ENCODE results near the gene METTL23.
"Not testable (repeated sequence)": the region's sequence is repeated elsewhere in the genome, so short reads cannot be mapped to it uniquely, and the experiment has no call there.

The METTL23 gene

DNA sequence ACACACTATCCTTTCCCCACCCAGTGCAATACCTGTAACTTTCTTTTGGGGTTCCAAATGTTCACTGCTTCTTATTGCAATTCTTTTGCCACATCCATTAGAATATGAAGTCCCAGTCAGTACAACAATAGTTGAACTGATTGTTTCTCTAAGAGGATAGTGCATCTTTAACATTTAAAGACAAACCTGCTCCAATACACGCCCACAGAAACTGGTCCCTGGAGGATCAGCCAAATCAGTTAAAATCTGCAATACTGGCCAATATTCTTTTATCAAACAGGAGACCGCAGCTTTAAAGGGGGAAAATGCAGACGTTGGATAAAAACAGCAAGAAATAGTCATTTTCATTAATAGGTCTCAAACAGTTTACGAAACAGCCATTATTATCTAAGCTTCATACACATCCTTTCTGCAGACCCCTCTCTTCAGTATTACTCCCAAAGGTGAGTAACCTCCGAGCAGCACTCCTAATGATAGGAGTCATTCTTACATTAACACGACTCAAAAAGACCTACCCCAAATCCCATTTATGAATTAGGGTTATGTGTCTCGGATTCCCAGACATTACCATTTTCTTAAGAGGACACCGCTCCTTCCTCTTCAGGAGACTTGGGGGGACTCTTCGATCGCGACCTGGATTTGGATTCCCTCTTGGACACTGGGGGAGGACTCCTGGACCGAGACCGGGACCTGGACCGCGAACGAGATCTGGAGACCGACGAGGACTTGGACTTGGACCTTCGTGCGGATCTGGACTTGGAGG lies 9.1 kb downstream of the METTL23 start:
- DNase-seq, result no peak

DNA sequence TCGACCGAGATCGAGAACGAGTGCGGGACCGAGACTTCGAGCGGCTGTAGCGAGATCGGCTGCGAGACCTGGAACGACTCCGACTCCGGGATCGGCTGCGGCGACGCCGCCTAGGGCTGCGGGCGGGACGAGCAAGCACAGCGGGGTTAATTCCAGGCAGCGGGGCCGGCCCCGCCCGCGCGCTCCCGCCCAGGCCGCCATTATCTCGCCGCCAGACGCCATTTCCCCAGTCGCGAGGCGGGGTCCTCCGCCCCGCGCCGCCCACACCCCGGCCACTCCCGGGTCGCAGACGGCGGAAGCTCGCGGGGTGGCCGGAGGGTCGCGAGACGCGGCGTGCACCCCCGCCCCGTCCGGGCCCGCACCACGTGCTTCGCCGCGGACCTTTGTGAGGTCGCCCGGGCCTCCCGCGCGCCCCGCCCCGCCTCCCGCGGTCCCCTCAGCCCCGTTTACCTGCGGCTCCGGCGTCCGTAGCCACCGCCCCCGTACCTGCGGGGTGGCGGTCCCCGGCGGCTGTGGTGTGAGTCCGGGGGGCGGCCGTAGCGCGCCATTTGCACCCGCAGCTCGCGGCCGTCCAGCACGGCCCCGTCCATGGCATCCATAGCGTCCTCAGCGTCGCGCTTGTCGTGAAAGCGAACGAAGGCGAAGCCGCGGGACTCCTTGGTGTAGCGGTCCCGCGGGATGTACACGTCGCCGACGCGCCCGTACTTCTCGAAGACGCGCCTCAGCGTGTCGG lies 9.9 kb downstream of the METTL23 start:
- no peak for DNase-seq

DNA sequence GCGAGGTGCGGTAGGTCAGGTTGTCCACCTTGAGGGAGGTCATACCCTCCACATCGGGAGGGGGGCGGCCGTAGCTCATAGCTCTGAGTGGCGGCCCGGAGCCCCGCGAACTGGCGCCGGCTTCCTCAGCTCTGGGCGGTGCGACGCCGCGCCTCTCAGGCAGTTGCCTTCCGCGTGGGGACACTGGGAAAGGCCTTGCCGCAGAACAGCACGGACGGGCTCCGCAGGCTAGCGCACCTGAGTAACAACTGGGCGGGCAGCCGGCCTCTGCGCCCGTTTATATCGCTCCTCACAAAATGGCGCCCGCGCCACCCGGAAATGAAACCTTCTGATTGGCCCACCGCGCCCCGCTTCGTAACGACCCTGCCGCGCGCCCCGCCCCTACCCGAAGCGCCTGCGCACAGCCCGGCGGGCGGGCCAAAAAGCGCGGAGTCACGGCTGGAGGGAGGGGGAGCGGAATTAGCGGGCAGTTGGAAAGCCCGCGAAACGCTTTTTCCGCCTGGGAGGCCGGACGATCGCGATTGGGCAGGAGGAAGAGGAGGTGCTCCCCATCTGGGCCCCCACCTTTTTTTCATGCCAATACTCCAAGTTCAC lies 10.5 kb downstream of the METTL23 start, which contains the start of gene SRSF2:
Gene SRSF2, minus strand, starts transcription at position 250 of the 594 bp plus-strand sequence. Its CDS starts 171 bp downstream, at position 79.
- peak; percentile 77 to 93 for DNase-seq

DNA sequence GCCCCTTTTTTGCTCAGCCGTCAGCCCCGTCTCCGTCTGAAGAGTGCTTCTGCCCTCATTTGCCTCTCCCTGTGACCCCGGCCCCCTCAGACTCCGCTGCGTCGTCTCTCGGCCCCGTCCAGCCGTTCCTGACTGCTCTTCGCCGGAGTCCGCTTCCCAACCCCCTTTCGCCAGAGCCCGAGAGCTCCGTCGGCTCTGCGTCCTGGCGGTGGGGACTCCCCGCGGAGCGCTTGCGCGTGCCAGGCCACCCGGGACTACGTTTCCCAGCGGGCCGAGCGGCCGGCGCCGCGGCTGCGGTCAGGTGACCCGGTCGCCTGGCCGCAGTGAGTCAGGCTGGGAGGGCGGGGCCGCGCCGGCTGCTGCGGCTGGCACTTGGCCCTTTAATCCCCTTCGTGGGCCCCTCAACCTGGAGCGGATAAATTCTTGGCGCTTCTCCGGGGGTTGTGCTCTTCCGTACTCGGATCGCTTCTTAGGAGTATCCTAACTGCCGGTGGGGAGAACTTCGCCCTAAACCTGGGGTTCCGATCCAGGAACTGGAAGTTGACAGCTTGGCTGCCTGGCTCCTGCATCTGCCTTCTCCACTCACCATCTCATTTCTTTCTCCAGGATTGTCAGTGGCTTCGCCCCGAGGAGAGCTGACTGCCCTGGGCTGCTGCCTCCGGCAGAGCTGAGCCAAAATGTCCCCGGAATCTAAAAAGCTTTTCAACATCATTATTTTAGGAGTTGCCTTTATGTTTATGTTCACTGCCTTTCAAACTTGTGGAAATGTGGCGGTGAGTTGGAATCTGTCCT lies 11.2 kb downstream of the METTL23 start, which contains the start of gene MFSD11:
Gene MFSD11, plus strand, starts transcription at position 444 of the 792 bp plus-strand sequence. Its CDS starts 234 bp downstream, at position 678.
- DNase-seq, result peak in 1 of 2 experiments; percentile 66

DNA sequence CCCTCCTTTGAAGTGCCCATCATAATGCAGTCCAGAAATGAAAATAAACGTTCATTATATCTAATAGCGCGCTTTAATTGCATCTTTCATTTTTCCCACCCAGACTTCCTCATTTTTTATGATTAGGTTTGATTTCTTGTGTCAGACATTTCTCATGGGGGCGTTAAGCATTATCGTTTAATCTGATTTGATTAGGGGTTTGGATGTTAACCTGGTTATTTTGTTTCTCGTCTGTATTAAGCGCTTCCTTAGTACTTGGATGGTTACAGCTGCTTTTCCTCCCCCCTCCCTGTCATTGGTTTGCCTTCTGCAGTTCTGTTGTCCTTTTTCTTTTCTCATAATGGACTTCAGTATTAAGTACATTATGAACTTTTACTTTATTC lies 11.8 kb downstream of the METTL23 start:
- DNase-seq, result no peak

DNA sequence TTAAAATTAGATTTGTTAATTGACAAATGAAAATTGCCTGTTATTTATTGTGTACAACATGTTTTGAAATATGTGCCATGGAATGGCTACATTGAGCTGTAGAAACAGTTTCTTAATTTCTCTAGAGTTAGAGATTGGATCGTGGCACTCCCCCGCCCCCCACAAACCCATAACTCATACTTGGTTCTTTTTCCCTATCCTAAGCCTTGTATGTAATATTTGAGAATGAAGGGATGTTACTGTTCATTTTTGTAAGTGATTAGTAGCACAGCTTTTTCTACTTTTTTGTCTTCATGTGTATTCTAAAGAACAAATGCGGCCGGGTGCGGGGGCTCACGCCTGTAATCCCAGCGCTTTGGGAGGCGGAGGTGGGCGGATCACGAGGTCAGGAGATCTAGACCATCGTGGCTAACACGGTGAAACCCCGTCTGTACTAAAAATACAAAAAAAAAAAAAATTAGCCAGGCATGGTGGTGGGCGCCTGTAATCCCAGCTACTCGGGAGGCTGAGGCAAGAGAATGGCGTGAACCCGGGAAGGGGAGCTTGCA lies 13.0 kb downstream of the METTL23 start:
- DNase-seq, result not testable (repeated sequence)

DNA sequence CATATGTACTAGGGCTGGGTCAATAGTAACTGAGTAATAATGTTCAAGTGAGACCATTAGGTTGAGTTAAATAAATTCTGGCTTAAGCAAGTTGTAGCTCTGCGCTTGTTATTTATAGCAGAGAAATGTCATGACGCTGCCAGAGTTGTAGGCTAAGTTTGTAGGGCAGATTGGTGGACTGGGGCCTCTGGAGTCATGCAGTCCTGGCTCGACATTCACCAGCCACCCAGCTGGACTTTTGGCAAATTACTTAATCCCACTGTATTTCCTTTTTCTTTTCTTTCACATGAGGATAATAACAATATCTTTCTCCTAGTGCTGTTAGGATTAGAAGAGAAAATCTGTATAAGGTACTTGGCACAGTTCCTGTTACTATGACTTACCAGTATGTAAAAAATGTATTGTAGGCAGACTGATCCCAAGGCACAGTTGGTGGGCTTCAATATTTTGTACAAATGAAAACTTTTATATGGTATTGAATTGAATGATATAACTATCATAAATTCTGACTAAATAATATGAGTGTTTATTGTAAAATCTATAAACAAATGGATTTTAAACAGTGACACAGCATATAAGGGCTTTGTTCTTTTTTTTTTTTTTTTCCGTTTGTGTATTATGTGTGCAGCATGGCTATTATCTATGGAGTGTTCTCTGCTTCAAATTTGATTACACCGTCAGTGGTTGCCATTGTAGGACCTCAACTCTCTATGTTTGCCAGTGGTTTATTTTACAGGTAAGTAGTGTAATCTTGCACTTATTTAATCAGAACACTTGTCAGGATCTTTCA lies 13.9 kb downstream of the METTL23 start:
- DNase-seq, result no peak

DNA sequence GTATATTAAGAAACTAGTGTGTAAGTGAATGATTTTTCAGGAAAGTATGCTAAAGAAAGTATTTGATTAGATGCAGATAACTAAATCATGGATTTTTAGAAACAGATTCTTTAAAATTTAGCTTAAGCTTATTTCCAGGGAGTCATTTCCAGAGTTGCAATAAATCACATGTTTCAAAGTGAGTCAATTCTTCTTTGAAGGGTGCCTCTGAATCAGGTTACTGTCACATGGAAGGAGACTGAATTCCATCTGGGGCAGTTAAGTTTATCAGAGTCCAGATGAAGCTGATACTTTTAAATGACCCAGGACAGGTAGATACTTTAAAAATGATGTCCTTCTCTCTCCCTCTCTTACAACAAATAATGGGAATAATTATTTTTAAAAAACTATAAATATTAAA lies 16.3 kb downstream of the METTL23 start:
- no peak for DNase-seq

DNA sequence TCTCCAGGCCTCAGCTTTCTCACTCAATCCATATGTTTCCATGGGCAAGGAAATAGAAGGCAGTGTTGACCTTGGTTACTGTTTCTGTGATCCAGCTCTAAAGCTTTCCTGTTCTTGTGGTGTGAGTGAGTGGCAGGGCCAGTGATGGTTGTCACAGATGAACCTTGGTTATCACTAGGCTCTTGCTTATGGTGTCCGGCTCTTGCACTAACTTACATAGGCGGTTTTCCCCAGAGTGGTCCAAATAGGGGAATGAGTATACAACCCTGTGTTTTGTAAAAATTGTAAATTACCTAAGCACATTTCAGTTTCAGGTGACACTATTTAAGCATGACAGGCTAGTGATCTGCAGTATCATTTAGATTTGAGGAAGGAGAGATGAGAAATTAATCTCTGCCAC lies 18.1 kb downstream of the METTL23 start:
- no peak for DNase-seq

DNA sequence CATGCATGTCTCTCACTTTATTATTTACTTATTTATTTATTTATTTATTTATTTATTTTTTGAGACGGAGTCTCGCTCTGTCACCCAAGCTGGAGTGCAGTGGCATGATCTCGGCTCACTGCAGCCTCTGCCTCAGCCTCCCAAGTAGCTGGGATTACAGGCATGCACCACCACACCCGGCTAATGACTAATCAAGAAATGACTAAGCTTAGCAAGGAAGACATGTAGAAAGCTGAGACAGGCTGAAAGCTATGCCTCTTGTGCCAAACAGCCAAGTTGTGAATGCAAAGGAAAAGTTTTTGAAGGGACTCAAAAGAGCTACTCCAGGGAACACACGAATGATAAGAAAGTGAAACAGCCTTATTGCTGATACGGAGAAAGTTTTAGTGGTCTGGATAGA lies 19.1 kb downstream of the METTL23 start:
- DNase-seq, result not testable (repeated sequence)

DNA sequence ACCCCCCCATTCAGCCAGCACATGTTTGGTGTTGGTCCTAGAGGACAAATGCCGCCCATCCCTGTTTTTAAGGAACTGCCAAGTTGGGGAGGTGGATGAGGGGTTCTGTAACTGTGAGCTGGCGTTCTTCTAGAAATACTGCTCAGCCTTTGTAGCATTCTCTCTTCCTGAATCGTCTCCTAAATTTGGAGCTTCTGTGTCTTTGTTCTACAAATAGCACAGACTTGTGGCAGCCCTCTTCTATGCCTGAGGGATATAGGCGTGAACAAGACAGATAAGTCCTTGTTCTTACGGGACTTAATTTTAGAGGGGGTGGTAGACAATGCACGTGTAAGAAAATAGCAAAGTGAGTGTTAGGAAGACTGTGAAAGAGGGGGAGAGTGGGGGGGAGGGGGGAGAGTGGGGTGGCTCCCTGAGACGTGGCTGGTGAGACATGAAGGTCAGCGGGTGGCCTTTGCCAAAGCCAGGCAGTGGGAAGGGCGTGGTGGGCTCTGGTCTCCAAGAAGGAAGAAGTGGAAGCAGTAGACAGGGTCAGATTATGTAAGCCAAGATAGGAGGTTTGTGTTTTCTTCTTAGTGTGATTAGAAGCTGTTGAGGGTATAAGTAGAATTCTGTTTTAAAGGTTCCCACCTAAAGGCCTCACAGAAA lies 21.2 kb downstream of the METTL23 start:
- no peak for DNase-seq

DNA sequence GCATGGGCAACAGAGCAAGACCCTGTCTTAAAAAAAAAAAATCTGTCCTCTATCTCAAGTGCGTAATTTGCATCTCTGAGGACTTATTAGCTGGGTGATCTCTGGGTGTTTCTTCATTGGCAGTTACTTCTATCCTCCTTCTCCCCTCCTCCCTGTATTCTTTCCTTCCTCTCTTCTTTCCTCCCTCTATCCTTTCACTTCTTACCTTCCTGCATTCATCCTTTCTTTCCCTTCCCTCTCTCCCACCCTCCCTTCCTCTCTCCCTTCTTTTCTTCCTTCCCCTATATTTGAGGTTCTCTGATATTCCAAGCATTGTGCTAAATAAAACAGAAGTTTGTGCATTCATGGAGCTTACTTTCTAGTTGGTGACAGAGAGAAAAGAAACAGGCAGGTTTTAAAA lies 22.0 kb downstream of the METTL23 start:
- no peak for DNase-seq

DNA sequence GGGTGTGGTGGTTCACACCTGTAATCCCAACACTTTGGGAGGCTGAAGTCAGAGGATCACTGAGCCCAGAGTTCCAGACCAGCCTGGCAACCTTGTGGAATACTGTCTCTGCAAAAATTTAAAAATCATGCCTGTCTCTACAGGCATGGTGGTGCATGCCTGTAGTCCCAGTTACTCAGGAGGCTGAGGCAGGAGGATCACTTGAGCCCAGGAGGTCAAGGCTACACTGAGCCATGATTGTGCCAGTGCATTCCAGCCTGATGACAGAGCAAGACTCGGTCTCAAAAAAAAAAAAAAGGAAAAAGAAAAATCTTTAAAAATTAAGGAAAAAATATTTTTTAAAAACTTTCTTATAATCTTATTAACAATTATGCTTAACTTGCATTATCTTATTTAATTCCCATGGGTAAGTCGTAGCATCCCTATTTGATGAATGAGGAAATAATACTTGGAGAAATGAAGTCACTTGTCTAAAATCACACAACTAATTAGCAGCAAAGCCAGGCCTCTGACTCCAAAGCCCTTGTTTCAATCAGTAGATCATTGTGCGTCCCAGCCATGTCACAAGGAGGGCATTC lies 24.9 kb downstream of the METTL23 start:
- no peak for DNase-seq

DNA sequence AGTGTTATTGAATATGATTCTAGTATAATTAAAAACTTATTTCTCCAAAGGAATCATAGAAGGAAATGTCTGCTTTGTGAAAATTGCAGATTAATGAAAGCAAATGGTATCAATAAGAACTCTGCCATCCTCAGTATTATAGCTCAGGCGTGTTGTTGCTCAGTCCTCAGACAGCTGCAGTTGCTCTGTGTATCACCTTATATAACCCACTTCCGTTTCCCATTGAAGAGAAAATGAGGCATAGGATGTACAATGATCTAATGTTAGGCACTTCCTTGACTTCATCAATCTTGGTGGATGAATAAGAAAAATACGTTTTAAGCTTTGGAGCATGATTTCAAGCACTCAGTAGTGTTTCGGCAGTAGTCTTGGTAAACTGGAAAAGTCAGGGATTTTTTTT lies 25.4 kb downstream of the METTL23 start:
- DNase-seq, result no peak

DNA sequence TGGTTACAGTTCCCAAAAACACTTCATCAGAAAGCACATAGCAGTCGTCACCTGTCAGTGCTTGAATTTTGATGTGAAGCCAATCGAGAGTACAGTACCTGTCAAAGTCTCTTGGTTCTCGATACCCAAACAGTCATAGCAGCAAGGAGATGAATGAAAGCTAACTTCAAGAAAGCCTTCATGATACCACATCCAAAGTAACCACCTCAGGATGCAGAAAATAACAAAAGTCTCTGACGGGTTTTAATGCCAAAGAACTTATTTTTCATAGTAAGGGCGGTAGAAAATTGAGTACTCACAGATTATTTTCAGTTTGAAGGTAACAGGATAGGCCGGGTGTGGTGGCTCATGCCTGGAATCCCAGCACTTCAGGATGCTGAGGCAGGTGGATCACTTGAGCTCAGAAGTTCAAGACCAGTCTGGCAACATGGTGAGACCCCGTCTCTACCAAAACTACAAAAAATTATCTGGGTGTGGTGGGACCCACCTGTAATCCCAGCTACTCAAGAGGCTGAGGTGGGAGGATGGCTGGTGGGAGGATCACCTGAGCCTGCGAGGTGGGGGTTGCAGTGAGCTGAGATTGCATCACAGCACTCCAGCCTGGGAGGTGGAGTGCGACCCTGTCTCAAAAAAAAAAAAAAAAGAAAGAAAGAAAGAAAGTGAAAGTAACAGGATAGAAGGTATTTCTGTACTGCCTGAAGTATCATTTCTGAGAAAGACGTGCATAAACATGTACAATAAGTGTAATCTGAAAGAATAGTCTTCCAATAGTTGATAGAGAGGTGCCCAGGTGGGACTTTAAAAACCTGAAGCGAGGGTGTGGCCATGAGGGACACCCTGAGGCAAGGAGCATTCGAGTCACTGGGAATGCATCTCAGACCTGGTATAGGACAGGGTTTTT lies 26.7 kb downstream of the METTL23 start:
- DNase-seq, result no peak

DNA sequence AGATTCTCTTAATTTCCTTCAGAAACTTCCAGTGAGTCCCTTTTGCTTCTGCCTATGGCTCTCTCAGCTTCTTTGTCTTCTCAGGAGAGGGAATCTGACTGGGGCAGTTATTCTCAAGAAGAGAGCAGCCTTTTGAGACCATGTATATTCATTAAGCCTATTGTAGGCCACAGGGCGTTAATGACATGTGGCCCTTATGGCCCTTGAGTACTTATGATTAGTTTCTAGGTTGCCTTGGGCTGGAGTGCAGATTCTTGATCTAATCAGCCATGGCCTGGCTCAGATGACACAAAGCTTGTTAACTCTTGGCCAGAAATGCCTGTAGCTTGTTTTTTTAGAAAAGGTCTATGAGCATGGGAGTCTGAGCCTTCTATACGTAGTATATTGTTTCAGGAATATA lies 28.6 kb downstream of the METTL23 start:
- no peak for DNase-seq

DNA sequence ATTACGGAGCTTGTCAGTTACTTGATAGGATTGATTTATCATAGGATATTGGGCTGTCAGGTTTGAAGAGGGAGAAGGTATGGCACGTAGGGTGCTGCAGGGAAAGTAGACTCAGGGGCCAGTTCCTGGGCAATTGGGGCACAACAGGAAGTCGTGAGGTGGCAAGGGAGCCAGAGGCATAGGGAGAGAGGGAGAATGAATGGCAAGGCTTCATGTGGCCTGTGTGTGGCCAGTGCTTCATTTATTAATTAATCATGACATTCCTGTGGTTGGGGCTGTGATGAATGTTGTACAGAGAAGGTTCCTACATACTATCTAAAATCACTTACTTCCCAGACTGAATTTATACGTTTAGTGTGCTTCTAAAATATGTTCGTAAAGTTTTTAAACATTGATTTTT lies 30.6 kb downstream of the METTL23 start:
- DNase-seq, result no peak

DNA sequence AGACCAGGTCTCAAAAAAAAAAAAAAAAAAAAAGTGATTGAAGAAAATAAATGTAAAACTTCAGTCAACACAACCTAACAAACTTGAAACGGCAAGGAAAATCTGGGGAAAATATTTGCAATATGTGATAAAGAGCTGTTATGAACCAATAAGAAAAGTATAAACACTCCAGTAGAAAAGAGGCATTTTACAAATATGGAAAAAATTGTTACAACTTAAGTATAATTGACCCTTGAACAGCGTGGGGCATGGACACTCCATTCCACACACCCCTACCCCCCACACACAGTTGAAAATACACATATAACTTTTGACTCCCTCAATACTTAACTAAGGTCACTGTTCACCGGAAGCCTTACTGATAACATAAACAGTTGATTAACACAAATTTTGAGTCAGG lies 31.9 kb downstream of the METTL23 start:
- no peak for DNase-seq

DNA sequence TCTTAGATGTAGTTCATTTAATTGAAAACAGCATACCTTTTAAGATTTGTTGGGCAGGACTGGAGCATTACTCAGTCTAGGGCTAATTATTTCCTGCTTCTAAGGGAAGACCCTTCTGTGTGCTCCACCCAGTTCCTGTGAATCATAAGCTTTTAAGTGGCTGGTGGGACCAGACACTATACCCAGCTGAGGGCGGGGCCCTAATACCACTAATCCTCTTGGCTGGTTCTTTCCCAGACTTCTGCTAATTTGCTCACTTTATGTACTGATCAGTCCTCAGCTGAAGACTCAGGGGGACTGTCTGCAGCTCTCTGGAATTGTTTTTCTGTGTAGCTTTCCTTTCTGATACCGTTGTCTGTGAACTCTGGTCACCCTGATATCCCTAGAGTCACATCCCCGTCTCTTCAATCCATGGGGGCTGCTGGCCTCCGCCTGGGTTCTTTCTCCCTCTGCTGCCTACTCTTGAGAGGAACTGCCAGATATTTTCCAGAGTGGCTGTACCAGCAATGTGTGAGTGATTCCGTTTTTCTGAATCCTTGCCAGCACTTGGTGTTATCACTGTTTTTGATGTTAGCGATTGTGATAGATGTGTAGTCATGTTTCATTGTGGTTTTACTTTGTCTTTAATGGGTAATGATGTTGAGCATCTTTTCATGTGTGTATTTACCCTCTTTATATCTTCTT lies 46.3 kb downstream of the METTL23 start:
- no peak for DNase-seq
